ENCODE data around the gene ADGRB2. TPM values are rescaled to one million over a fixed set of nuclear protein-coding genes. Genes with fewer than 3 reads are reported as not detected.

The ADGRB2 gene
- total RNA-seq, 1 experiment from 2014 or later: 49.5 TPM

Other genes starting within 250 kb of the ADGRB2 start
- 61.7 and 64.3 TPM in 2 replicates for gene TINAGL1, start 187.8 kb downstream of the ADGRB2 start, total RNA-seq (2014; rRNA removed; shearing (Covaris generic))
- 2.0 and 4.2 TPM in 2 replicates for gene HCRTR1, start 146.7 kb downstream of the ADGRB2 start, total RNA-seq (2014; rRNA removed; shearing (Covaris generic))
- 75.9 and 77.7 TPM in 2 replicates for gene PEF1, start 119.5 kb downstream of the ADGRB2 start, total RNA-seq (2014; rRNA removed; shearing (Covaris generic))
- gene COL16A1, start 60.3 kb downstream of the ADGRB2 start, total RNA-seq (2014; rRNA removed; shearing (Covaris generic)): 50.5 and 56.2 TPM in 2 replicates
- gene SPOCD1, start 51.7 kb upstream of the ADGRB2 start, total RNA-seq (2014; rRNA removed; shearing (Covaris generic)): 11.8 and 25.3 TPM in 2 replicates
- gene PTP4A2, start 174.0 kb upstream of the ADGRB2 start, total RNA-seq (2014; rRNA removed; shearing (Covaris generic)): 280 and 436 TPM in 2 replicates
- 167 and 200 TPM in 2 replicates for gene KHDRBS1, start 249.5 kb upstream of the ADGRB2 start, total RNA-seq (2014; rRNA removed; shearing (Covaris generic))

All from G401 (cell line).